Thyroid gland (tissue), 4 donors: Measurements from ENCODE around the gene ZNF584. TPM values are rescaled to one million over a fixed set of nuclear protein-coding genes. Genes with fewer than 3 reads are reported as not detected.

Experiments
- DNase-seq, 2 donors: peaks; one replicate each; pipeline ENCODE4 v3.0.0-alpha.2; 2019
- H3K27ac ChIP-seq, 3 donors: fragments of 200-600 bp; sonication (generic); 1 replicate in 2 of 3; 2 replicates in 1 of 3; pipeline ENCODE4 v1.5.1; 2016 to 2019; ENCODE audit warnings: mild to moderate bottlenecking in 1 of 3, moderate library complexity in 1 of 3
- H3K27me3 ChIP-seq: fragments of 200-600 bp; sonication (generic); one replicate; pipeline ENCODE4 v1.5.1; 2019
- H3K36me3 ChIP-seq, 2 donors: fragments of 200-600 bp; sonication (generic); one replicate each; pipeline ENCODE4 v1.5.1; 2016 to 2019
- H3K4me1 ChIP-seq, 2 donors: fragments of 200-600 bp; sonication (generic); one replicate each; pipeline ENCODE4 v1.5.1; 2017 to 2019
- H3K4me3 ChIP-seq, 3 donors: fragments of 200-600 bp; sonication (generic); replicated peaks in 1 of 3; 1 replicate in 2 of 3; 2 replicates in 1 of 3; pipeline ENCODE4 v1.5.1; 2016; ENCODE audit warnings: mild to moderate bottlenecking in 1 of 3
- H3K9me3 ChIP-seq: fragments of 200-600 bp; sonication (generic); one replicate; pipeline ENCODE4 v1.5.1; 2017
- POLR2A ChIP-seq, 2 donors: fragments of 450-650 bp; IDR thresholded peaks; one replicate each; pipeline ENCODE4 v1.6.1; 2017; ENCODE audit warnings: antibody characterized with exemption in 2 of 2, mild to moderate bottlenecking in 2 of 2, moderate library complexity in 1 of 2
- WGBS, 2 donors: methylation state at CpG; one replicate each; pipeline ENCODE4 v1.1.5; 2017; 5-methylcytosine and 5-hydroxymethylcytosine counted together
- intact Hi-C: fragments of 100-400 bp; cut with DNase I; formaldehyde crosslinking; loops from one replicate; pipeline ENCODE4 v1.15.1; 2023
- total RNA-seq, 4 donors: library from RNA; depleted of rRNA; stranded (reverse); fragments of >200 nt; gene quantifications; one replicate each; pipeline ENCODE4 v1.2.3, GENCODE V29; 2016
- TF ChIP-seq, protein P1 (sequence below), 6 experiments: fragments of 200-600 bp in 3 of 6; fragments of 450-650 bp in 3 of 6; sonication (generic) in 3 of 6; IDR thresholded peaks; one replicate each; pipeline ENCODE4 v1.5.1; 2016 to 2019; ENCODE audit warnings: antibody characterized with exemption in 6 of 6, mild to moderate bottlenecking in 2 of 6, inconsistent platforms in 1 of 6, moderate library complexity in 1 of 6

The ZNF584 gene
- total RNA-seq, 4 donors from 2014 or later = 10.1 to 31.1 (median 23.1) TPM

DNA sequence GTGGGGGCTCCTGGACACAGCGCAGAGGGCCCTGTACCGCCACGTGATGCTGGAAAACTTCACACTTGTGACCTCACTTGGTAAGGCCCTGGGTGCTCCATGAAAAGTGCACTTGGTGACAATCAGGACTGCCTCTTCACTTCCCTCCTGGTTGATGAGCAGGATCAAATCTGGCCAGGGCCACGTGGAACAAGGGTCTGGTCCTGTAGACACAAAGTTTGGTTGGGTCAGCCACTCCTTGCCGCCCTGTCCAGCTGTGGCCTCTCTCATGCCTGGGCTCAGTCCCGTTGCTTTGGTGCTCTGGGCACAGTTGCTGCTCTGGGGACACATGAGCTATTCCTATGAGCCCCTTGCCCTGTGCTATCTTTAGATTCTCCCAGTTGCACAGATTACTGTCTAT, 45.3 kb downstream of the ZNF584 start:
- Histone ChIP-seq H3K36me3 (peaks cover 4 to 15% of the 10 kb centered on the region in 2 donors), H3K27me3 (no peaks in the 10 kb centered on the region), H3K4me1 (peaks cover 7 to 9% of the 10 kb centered on the region in 2 donors), H3K9me3 (no peaks in the 10 kb centered on the region), H3K27ac (no peak overlapping the region), H3K4me3 (no peak overlapping the region)
- no peak for DNase-seq
- WGBS, 2 donors = 94 to 98% methylated on average over 6 of the region's 6 CpGs
- intact Hi-C loops = no loop called here
- no peak for TF ChIP-seq POLR2A (IDR thresholded peaks at IDR 0.05)
- TF ChIP-seq, protein P1, sequence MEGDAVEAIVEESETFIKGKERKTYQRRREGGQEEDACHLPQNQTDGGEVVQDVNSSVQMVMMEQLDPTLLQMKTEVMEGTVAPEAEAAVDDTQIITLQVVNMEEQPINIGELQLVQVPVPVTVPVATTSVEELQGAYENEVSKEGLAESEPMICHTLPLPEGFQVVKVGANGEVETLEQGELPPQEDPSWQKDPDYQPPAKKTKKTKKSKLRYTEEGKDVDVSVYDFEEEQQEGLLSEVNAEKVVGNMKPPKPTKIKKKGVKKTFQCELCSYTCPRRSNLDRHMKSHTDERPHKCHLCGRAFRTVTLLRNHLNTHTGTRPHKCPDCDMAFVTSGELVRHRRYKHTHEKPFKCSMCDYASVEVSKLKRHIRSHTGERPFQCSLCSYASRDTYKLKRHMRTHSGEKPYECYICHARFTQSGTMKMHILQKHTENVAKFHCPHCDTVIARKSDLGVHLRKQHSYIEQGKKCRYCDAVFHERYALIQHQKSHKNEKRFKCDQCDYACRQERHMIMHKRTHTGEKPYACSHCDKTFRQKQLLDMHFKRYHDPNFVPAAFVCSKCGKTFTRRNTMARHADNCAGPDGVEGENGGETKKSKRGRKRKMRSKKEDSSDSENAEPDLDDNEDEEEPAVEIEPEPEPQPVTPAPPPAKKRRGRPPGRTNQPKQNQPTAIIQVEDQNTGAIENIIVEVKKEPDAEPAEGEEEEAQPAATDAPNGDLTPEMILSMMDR (IDR thresholded peaks at IDR 0.05) = no peak

DNA sequence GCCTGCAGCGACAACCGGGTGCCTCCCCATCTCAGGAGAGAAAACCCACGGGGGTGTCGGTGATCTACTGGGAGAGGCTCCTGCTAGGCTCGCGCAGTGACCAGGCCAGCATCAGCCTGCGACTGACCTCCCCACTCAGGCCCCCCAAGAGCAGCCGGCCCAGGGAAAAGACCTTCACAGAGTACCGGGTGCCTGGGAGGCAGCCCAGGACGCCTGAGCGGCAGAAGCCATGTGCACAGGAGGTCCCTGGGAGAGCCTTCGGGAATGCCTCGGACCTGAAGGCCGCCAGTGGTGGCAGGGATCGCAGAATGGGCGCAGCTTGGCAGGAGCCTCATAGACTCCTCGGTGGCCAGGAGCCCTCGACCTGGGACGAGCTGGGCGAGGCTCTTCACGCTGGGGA, 46.9 kb downstream of the ZNF584 start:
- H3K4me3 ChIP-seq = no peak overlapping the region
- WGBS, 2 donors = 93 to 99% methylated on average over 4 to 15 of the region's 21 CpGs
- intact Hi-C loops = no loop called here
- H3K27ac ChIP-seq = no peak overlapping the region
- TF ChIP-seq POLR2A (IDR thresholded peaks at IDR 0.05) = no peak
- TF ChIP-seq, protein P1 (IDR thresholded peaks at IDR 0.05) = no peak
- peaks cover 4 to 15% of the 10 kb centered on the region in 2 donors for H3K36me3 ChIP-seq
- H3K27me3 ChIP-seq = no peaks in the 10 kb centered on the region
- H3K4me1 ChIP-seq = peaks cover 7 to 9% of the 10 kb centered on the region in 2 donors
- no peaks in the 10 kb centered on the region for H3K9me3 ChIP-seq
- no peak for DNase-seq

DNA sequence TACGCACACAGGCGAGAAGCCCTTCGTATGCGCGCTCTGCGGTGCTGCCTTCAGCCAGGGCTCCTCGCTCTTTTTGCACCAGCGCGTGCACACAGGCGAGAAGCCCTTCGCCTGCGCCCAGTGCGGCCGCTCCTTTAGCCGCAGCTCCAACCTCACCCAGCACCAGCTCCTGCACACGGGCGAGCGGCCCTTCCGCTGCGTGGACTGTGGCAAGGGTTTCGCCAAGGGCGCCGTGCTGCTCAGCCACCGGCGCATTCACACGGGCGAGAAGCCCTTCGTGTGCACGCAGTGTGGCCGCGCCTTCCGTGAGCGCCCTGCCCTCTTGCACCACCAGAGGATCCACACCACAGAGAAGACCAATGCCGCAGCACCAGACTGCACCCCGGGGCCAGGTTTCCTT, 47.7 kb downstream of the ZNF584 start:
- no peak overlapping the region for H3K27ac ChIP-seq
- 96 to 97% methylated on average over 28 to 35 of the region's 35 CpGs for WGBS, 2 donors

DNA sequence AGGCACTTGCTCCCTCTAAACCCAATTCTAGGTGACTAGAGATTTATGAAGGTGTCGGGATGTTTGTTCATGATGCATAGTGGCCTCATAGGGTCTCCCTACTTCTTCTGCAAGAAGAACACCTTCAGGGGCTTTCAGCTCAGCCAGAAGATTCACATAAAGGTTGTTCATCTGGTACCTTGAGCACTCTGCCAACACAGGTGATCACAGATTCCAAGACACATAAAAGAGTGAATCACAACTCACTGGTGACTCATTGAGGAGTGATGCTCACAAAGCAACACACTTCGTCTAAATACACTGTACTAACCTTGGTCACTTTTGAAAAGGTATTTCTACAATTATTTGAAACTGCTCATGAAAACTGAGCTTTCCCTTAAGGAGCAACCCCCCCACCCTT, 51.6 kb downstream of the ZNF584 start:
- Histone ChIP-seq H3K27ac (no peak overlapping the region), H3K27me3 (no peaks in the 10 kb centered on the region), H3K4me3 (no peak overlapping the region), H3K36me3 (peaks cover 4 to 12% of the 10 kb centered on the region in 2 donors), H3K9me3 (no peaks in the 10 kb centered on the region), H3K4me1 (no peaks in the 10 kb centered on the region)
- TF ChIP-seq POLR2A (IDR thresholded peaks at IDR 0.05) = no peak
- TF ChIP-seq, protein P1 (IDR thresholded peaks at IDR 0.05) = no peak
- DNase-seq = no peak
- intact Hi-C loops = no loop called here
- WGBS, 2 donors = 93 to 100% methylated on average over 2 of the region's 2 CpGs

More for the DNA sequence above, 47.7 kb downstream of the ZNF584 start:
- Histone ChIP-seq H3K4me3 (no peak overlapping the region), H3K36me3 (peaks cover 4 to 15% of the 10 kb centered on the region in 2 donors), H3K9me3 (no peaks in the 10 kb centered on the region), H3K27me3 (no peaks in the 10 kb centered on the region), H3K4me1 (peaks cover under 1 to 3% of the 10 kb centered on the region in 2 donors)
- no peak for DNase-seq
- TF ChIP-seq POLR2A (IDR thresholded peaks at IDR 0.05) = no peak
- TF ChIP-seq, protein P1 (IDR thresholded peaks at IDR 0.05) = no peak
- intact Hi-C loops = no loop called here

DNA sequence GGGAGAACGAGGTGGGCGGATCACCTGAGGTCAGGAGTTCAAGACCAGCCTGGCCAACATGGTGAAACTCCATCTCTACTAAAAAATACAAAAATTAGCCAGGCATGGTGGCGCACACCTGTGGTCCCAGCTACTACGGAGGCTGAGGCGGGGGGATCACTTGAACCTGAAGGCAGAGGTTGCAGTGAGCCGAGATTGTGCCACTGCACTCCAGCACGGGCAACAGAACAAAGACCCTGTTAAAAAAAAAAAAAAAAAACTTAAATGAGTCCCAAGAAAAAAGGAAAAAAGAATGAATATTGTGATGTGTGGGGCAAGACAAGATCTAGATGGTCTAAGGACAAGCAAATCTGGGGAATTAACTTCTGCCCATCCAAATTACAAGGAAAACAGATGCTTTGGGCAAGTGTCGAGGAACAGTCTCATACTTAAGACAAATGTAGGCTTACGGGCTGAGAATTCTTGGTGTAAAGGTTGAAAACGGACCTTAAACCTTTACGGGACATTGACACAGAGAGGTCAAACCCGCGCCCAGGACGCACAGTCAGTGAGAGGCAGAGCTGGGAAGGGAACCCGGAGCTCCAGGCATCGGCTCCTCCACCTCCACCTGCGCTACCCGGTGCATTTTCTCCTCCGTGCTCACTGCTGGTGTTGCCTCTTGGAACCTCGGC, 57.8 kb downstream of the ZNF584 start:
- WGBS, 2 donors = 35 to 43% methylated on average over 17 to 20 of the region's 20 CpGs
- intact Hi-C loops = no loop called here
- peaks cover 8 to 9% of the 10 kb centered on the region in 2 donors for H3K4me1 ChIP-seq
- H3K9me3 ChIP-seq = no peaks in the 10 kb centered on the region
- peaks cover 5 to 12% of the 10 kb centered on the region in 2 donors for H3K36me3 ChIP-seq
- no peak for DNase-seq
- peak overlapping the region in 1 of 3 donors; percentile 81 for H3K4me3 ChIP-seq
- H3K27me3 ChIP-seq = no peaks in the 10 kb centered on the region
- H3K27ac ChIP-seq = no peak overlapping the region
- TF ChIP-seq, protein P1 (IDR thresholded peaks at IDR 0.05) = no peak
- TF ChIP-seq POLR2A (IDR thresholded peaks at IDR 0.05) = no peak
